ENCODE results near the gene LYSMD3.

GRCh38 chr5:90514520-90514919, 14.9 kb downstream of the LYSMD3 start:
- TF ChIP-seq, protein P1, sequence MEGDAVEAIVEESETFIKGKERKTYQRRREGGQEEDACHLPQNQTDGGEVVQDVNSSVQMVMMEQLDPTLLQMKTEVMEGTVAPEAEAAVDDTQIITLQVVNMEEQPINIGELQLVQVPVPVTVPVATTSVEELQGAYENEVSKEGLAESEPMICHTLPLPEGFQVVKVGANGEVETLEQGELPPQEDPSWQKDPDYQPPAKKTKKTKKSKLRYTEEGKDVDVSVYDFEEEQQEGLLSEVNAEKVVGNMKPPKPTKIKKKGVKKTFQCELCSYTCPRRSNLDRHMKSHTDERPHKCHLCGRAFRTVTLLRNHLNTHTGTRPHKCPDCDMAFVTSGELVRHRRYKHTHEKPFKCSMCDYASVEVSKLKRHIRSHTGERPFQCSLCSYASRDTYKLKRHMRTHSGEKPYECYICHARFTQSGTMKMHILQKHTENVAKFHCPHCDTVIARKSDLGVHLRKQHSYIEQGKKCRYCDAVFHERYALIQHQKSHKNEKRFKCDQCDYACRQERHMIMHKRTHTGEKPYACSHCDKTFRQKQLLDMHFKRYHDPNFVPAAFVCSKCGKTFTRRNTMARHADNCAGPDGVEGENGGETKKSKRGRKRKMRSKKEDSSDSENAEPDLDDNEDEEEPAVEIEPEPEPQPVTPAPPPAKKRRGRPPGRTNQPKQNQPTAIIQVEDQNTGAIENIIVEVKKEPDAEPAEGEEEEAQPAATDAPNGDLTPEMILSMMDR (IDR thresholded peaks at IDR 0.05; ENCODE audit: low read depth, low read length): no peak
- TF ChIP-seq MAX (IDR thresholded peaks at IDR 0.05; ENCODE audit: low read depth, low read length): no peak
